Sigmoid colon (tissue), 4 donors: ENCODE measurements around the gene VCP.

Source experiments
- POLR2AphosphoS5 ChIP-seq, 4 donors: sonication (generic); formaldehyde crosslinking; IDR thresholded peaks; one replicate each; pipeline ENCODE4 v1.6.1; 2017; ENCODE audit warnings: antibody characterized with exemption in 4 of 4
- TF ChIP-seq, protein P1 (sequence below), 4 experiments: fragments of 450-650 bp in 3 of 4; fragments of 200-600 bp in 1 of 4; IDR thresholded peaks; one replicate each; pipeline ENCODE4 v1.5.1; 2016 to 2019; ENCODE audit warnings: antibody characterized with exemption in 4 of 4, mild to moderate bottlenecking in 3 of 4, moderate library complexity in 2 of 4

DNA sequence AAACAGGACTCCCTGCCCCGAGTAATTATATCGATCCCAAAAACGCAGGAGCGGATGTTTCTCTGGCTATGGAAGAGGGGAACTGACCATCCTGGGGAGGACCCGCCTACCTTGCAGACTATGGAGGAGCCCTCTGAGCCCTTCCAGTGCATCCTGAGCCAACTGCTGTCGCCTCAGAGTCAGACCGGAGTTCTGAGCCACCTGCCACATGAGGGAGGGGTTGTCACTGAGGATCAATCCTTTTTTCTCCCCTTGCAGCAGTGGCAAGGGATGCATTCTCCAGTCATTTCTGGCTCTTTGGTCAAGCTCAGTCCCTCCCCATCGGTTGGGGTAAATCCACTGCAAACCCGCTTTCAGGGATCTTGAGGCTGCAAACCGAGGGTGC, 6.6 kb upstream of the VCP start:
- TF ChIP-seq, protein P1, sequence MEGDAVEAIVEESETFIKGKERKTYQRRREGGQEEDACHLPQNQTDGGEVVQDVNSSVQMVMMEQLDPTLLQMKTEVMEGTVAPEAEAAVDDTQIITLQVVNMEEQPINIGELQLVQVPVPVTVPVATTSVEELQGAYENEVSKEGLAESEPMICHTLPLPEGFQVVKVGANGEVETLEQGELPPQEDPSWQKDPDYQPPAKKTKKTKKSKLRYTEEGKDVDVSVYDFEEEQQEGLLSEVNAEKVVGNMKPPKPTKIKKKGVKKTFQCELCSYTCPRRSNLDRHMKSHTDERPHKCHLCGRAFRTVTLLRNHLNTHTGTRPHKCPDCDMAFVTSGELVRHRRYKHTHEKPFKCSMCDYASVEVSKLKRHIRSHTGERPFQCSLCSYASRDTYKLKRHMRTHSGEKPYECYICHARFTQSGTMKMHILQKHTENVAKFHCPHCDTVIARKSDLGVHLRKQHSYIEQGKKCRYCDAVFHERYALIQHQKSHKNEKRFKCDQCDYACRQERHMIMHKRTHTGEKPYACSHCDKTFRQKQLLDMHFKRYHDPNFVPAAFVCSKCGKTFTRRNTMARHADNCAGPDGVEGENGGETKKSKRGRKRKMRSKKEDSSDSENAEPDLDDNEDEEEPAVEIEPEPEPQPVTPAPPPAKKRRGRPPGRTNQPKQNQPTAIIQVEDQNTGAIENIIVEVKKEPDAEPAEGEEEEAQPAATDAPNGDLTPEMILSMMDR (IDR thresholded peaks at IDR 0.05), result no peak
- TF ChIP-seq POLR2AphosphoS5 (IDR thresholded peaks at IDR 0.05), result no peak
